ENCODE results near the gene SLC16A12.
"Not testable (repeated sequence)": the region's sequence is repeated elsewhere in the genome, so short reads cannot be mapped to it uniquely, and the experiment has no call there.

Gene SLC16A12

DNA sequence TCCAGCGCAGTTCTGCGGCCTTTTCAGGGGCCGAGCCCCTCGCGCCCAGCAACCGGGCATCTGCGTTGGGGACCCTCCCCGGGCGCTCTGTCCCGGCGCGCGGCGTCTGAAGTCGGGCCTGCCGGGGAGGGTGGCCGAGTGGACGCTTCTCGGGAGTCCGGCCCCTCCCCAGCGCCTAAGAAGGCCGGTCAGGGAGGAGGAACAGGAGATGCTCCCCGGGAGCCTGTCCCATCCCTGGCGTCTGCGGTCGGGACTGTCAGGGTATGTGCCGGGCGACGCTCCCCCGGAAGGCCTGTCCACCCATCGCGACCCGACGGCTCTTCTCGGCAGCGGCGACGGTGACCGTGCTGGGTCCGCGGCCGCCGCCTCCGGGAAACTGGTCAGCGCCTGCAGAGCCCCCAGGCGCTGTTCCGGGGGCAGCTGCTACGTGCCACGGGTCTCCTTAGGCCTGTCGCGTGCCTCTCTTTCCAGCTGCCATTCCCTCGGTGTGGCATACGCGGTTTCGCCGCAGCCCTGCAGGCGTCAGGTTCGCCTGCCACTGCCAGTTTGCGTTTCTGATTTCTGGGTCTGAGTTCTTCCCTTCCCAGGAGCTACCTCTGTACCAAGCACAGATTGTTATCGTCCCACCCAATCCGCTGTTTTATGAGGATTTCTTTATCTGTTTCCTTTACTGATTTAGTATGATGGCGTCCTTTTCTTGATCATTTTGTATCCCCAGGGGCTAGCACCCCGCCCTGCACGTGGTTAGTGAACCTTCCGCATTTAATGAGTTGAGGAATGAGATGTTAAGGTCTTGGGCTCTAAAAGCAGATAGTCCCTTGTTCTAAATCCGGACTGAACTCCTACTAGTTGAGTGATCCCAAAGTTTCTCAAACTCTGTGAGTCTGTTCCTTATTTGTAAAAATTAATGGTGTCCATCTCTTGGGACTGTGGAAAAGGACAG is 120.2 kb downstream of the SLC16A12 start:
- no peak for FAIRE-seq

DNA sequence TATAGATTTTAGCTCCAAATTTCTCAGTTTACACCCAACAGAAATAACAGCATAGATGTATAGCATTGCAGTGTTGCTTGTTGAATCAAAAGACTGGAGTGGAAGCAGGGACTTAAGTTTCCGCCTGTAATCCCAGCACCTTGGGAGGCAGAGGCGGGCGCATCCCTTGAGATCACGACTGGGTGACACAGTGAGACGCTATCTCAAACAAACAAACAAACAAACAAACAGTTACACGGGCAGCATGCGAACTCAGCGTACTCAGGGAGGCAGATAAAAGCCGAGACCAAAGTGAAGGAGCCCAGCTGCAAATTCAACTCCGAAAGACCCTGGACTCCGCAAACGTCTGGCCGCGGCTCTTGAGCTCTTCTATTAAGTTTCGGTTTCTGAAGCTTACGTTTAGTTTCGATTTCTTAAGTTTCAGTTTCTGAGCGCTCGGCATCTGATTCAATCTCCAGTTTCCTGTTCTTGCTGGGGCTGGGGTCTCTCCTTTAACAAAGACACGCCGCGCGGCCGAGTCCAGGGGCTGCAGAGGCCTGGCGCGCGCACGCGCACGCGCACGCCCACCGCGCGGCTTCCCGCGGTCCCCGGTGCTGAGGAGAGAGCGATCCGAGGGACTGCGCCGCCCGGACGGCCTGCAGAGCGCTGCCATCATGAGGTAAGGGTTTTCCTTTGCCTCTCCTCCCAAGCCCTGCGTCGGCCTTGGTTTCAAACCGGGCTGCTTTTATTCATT is 121.1 kb downstream of the SLC16A12 start, which contains the start of gene IFIT5:
TSS of gene IFIT5 (plus strand) at position 423 of the 733 bp plus-strand sequence. CDS start at position 654, 231 bp downstream.
- no peak for FAIRE-seq

GRCh38 chr10:89413398-89413912 is 121.9 kb downstream of the SLC16A12 start:
- FAIRE-seq, result no peak

- not testable (repeated sequence) for FAIRE-seq
These were observed 123.1 kb downstream of the SLC16A12 start for GRCh38 chr10:89412276-89412675.

GRCh38 chr10:89411135-89411534 is 124.3 kb downstream of the SLC16A12 start:
- not testable (repeated sequence) for FAIRE-seq

DNA sequence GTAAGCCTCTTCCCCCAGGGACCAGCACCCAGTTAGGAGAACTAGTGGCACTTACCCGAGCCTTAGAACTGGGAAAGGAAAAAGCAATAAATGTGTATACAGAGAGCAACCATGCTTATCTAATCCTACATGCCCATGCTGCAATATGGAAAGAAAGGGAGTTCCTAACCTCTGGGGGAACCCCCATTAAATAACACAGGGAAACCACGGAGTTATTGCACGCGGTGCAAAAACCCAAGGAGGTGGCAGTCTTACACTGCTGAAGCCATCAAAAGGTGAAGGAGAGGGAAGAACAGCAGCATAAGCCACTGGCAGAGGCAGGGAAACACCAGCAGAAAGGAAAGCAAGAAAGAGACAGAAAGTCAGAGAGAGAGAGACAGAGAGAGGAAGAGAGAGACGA is 124.8 kb downstream of the SLC16A12 start:
- not testable (repeated sequence) for FAIRE-seq

DNA sequence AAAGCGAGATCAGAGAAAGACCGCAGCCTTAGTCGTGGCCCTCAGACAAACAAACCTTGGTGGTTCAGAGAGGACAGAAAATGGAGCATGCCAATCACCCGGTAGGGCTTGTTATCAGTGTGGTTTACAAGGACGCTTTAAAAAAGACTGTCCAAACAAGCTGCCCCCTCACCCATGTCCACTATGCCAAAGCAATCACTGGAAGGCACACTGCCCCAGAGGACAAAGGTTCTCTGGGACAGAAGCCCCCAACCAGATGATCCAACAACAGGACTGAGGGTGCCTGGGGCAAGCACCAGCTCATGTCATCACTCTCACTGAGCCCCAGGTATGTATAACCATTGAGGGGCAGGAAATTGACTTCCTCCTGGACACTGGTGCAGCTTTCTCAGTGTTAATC is 126.1 kb downstream of the SLC16A12 start:
- FAIRE-seq, result not testable (repeated sequence)

DNA sequence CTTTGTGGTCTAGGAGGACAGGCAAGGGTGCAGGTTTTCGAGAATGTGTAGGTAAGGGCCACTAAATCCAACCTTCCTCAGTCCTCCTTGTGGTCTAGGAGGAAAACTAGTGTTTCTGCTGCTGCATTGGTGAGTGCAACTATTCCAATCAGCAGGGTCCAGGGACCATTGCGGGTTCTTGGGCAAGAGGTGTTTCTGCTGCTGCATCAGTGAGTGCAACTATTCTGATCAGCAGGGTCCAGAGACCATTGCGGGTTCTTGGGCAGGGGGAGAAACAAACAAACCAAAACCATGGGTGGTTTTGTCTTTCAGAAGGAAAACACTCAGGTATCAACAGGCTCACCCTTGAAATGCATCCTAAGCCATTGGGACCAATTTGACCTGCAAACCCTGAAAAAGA is 127.6 kb downstream of the SLC16A12 start:
- FAIRE-seq, result not testable (repeated sequence)

DNA sequence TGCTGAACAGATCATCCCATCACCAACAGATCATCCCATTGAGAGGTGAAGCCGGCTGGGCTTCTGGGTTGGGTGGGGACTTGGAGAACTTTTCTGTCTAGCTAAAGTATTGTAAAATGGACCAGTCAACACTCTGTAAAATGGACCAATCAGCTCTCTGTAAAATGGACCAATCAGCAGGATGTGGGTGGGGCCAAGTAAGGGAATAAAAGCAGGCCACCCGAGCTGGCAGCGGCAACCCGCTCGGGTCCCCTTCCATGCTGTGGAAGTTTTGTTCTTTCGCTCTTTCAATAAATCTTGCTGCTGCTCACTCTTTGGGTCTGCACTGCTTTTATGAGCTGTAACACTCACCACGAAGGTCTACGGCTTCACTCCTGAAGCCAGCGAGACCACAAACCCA is 129.2 kb downstream of the SLC16A12 start:
- FAIRE-seq, result not testable (repeated sequence)

DNA sequence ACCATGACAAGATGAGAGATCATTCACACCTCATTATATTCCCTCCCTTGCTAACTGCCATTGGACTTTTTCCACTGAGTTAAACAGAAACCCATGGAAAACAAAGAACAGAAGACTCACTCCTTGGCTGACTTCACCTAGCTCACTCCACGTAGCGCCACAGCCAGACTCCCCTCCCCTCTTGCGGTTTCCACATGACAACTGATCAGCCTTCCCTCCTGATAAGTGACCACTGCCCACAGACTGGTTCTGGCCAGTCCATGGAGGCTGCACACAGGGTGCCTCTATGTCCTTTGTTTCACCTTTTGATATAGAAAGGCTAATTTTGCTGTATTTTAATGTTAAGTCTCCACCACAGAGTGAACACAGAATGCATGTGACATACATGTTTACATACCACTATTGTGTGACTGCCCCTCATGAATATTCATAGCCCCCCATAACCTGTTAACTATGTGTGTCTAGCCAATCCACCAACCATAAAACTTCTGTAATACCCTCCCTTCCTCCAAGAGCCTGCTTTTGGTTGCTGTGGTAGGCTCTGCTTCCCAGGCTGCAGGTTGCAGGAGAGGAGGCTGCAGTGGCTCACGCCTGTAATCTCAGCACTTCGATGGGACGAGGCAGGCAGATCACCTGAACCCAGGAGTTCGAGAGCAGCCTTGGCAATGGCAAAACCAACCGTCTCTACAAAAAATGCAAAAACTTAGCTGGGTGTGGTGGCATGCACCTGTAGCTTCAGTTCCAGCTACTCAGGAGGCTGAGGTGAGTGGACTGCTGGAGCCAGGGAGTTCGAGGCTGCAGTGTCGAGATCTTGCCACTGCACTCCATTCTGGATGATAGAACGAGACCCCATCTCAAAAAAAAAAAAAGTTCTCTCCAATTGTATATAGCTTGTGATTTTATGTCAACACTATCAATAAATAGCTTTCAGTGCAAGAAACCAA is 131.0 kb downstream of the SLC16A12 start:
- FAIRE-seq, result no peak

- no peak for FAIRE-seq
These were observed 132.4 kb downstream of the SLC16A12 start for GRCh38 chr10:89403043-89403442.

- no peak for FAIRE-seq
These were observed 135.4 kb downstream of the SLC16A12 start for GRCh38 chr10:89399956-89400355.

DNA sequence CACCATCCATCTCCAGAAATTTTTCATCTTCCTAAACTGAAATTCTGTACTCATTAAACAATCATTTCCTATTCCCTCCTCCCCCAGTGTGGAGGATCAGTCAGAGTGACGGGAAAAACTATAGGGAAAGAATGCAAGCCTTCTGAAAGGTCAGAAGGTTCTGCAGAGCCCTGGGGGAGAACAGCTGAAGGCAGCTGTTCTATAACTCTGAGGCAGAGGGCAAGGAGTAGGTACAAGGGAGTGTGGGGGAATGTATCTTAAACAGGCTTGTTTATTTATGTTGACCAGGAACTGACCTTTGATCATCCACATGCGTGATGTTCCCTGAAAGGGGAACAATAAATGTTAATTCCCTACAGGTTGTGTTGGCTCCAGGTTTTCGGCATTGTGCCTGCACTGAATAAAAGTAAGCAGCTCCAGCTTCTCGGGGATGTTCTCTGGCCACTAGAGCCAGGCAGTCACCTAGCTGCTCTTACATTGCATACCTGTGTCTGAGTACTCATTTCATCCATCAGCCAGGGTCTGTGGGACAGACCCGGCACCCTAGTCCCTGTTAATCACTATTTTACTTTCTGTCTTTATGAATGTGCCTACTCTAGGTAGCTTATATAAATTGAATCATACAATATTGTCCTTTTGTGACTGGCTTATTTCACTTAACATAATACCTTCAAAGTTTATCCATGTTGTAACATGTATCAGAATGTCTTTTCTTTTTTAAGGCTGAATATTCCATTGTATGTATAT is 137.2 kb downstream of the SLC16A12 start:
- FAIRE-seq, result no peak

- no peak for FAIRE-seq
These were observed 140.3 kb downstream of the SLC16A12 start for GRCh38 chr10:89395141-89395540.

GRCh38 chr10:89393898-89394297 is 141.5 kb downstream of the SLC16A12 start:
- FAIRE-seq, result no peak

DNA sequence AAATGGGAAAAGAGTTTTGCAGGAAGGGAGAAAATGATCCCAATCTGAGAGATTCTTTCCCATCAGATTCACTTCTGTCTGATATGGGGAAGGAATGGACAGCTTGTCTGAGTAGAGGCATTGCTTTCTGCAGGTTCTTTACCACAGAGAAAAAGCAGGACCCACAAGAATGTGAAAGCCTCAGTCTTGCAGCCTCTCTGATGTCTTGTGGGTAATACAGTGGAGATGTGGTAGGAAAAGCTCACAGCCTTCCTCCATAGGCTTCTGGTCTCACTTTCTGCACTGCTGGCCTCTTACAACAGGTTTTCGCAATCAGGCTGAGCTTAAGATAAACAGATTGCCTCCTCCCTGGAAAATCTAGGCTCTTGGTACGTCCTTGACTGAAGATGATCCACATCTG is 142.4 kb downstream of the SLC16A12 start:
- no peak for FAIRE-seq

- FAIRE-seq, result peak; percentile 98
These were observed 143.3 kb downstream of the SLC16A12 start, which contains the start of gene IFIT1 for GRCh38 chr10:89391907-89392756. TSS of gene IFIT1 (plus strand) at chr10:89392623. CDS start at chr10:89392713, 90 bp downstream.

- not testable (repeated sequence) for FAIRE-seq
These were observed 144.2 kb downstream of the SLC16A12 start for GRCh38 chr10:89391226-89391576.

GRCh38 chr10:89390476-89391225 is 144.7 kb downstream of the SLC16A12 start:
- no peak for FAIRE-seq

DNA sequence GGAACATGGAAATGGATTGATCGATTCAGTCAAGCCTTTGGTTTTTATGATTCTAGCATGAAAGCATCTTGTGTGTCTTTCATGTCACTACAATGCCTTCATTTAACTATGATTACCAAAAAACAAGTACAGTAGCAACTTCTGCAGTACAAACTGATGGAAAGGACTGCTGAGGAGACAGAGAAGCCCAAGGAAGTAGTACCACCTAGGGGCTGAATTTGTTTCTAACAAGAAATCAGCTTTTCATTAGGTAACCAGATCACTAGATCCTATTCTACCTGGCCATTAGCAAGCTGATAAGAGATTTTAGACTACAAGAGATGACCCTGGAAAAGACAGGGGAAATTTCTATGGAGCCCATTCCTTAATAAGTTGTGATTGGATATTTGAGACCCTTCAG is 146.1 kb downstream of the SLC16A12 start:
- FAIRE-seq, result peak; percentile 95
